D341Med (cell line): ENCODE data around the gene GJA1.
"Not testable (repeated sequence)": the region's sequence is repeated elsewhere in the genome, so short reads cannot be mapped to it uniquely, and the experiment has no call there.

ENCODE experiments used
- DNase-seq: peaks from one replicate; pipeline ENCODE4 v3.0.0; 2012; ENCODE audit warnings: low spot score

Gene GJA1

GRCh38 chr6:121435444-121436069 lies at the start of gene GJA1:
Gene GJA1, plus strand, starts transcription at chr6:121435646. Its CDS starts 11,202 bp downstream, at chr6:121446848.
- DNase-seq = no peak

DNA sequence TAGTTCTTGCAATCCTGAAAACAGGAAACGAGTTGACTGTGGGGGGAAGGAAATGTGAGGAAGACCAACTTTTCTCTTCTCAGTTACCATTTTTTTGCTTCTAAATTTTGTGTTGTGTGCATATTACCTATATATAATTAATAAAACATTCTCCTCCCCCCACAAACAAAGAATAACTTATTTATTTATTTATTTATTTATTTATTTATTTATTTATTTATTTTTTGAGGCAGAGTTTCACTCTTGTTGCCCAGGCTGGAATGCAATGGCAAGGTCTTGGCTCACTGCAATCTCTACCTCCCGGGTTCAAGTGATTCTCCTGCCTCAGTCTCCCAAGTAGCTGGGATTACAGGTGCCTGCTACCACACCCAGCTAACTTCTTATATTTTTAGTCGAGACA lies 48.9 kb upstream of the GJA1 start:
- DNase-seq = not testable (repeated sequence)

DNA sequence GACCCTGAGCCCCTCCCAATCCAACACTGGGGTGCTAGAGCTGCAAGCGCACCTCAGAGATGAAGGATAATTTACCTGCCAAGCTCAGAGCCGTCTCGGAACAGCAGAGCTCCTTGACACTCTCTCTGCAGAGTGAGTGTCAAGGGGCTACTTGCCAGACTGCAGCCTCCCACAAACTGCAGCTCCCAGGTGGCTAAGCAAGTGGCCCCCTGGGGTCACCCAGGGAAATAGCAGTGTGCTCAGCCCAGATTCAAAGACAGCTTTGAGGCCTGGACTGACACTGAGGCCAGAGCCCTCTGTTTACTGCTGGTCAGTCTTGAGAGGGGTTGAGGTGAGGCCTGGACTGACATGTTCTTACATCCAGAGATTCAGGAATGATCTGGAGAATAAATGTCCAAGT lies 46.0 kb upstream of the GJA1 start:
- no peak for DNase-seq

DNA sequence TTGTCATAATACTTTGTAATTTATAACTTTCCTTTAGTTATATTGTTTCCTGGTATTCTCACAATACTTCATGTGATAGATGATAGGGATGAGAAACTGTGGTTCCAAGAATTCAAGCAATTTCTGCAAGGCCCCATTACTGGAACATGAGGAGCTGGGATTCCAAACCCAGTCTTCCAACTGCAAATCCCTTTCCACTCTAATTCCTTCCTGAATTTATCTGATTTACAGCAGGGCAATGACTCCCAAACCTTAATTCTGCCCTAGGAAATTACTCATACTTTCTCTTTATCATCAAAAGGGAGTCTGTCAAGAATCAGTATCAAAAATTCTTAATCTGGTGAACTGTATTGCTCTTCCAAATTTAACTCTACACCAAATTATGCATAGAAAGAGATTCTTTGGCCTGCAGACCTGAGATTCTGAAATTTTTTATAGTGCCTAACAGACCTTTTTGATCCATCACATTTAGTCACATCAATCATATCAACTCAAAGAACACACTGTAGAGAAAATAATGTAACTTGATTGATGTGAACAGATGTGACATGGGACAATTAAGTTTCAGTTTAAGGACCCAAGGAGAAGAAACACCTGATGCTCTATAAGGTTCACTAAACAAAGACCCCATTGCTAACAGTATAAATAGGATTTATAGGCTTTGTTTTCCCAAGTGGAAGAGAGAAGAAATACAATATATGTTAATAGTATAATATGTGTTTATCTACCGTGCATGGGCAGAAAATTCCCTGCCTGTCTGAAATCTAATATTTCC lies 41.5 kb upstream of the GJA1 start:
- no peak for DNase-seq

DNA sequence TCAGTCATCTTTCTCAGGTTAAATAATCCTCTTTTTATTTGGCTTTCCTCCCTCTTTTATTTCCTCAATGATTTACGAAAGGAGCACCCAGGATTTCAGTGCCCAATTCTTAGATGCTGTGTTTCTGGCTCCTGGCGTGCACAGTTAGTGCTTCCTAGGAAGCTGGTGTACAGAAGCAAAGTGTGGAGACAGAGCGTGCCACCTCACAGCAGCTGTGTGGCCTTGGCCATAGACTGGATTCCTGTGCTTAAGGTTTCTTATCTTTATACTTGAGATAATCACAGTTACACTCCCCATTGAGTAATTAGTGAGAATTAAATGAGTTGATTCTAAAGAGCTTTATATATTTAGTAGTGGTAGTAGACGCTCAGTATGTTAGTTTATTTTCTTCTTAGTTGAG lies 39.7 kb upstream of the GJA1 start:
- DNase-seq = peak; percentile 34

DNA sequence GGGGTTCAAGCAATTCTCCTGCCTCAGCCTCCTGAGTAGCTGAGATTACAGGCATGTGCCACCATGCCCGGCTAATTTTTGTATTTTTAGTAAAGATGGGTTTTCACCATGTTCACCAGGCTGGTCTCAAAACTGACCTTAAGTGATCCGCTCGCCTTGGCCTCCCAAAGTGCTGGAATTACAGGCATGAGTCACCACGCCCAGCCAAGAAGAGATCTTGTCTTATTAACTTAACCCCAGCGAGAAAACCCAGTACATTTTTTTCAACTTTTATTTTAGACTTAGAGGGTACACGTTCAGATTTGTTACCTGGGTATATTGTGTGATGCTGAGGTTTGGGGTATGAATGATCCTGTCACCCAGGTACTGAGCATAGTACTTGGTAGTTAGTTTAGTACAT lies 38.3 kb upstream of the GJA1 start:
- DNase-seq = not testable (repeated sequence)

DNA sequence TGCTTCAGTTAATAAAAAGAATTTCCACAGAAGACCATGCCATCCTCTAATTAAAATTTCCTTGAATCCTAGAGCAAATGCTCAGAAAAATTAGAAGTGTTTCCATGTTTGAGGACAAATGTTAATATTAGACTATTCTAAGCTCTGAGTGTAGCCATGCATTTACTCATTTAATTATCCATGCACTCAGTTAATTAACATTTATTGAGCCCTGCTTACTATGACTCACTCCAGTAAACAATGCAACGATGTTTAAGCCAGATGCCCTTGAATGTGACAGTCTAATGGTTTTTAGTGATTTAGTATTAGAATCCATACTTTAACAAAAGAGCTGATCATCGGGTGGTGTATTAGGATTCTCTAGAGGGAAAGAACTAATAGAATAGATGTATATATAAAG lies 37.3 kb upstream of the GJA1 start:
- DNase-seq = no peak

DNA sequence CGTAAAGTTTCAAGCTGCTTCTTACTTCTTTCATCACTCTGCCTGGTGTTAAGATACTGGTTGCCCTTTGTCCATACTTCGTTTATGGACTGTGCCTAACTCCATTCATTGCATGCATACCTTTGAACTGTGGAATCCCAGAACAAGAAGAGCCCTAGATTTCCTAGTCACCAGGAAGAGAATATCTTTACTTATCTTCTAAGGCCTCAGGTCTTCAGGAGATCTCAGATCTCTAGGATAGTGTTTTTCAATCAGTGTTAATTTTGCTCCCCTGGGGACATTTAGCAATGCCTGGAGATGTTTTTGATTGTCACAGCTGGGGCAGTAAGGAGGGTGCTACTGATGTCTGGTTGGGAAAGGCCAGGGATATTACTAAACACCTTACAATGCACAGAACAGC lies 35.5 kb upstream of the GJA1 start:
- no peak for DNase-seq

GRCh38 chr6:121403964-121404363 lies 31.5 kb upstream of the GJA1 start:
- DNase-seq = no peak

- DNase-seq = no peak
Observed at GRCh38 chr6:121405306-121405705, 30.1 kb upstream of the GJA1 start.

DNA sequence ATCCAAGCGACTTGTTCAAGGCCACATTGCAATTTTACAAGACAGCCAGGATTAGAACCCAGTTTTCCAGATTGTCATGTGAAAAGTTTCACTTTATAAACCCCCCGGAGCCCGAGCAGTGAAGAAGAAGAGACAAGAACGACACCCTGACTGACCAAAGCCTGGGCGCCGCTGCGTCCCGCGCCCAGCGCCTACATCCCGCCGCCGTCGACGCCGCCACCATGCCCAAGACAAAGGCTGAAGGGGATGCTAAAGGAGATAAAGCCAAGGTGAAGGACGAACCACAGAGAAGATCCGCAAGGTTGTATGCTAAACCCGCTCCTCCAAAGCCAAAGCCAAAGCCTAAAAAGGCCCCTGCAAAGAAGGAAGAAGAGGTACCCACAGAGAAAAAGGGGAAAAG lies 27.1 kb upstream of the GJA1 start:
- no peak for DNase-seq

DNA sequence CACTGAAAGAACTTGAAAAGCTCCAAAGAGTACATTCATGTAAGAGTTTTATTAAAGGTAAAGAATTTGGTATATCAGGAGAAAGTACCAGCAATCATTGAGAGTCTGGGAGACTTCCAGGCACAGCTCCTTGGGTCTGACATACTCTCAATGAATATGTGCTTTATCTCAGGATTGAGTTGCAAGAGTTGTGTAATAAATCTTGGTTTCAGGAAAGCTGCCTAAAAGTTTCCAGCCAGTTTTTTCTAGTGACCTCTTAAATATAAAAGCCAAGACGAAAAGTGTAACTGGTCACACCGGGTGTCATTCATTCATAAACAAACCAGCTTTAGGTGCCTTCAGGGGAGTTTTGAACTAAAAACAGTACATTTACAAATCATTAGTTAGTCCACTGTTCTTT lies 21.6 kb upstream of the GJA1 start:
- no peak for DNase-seq

DNA sequence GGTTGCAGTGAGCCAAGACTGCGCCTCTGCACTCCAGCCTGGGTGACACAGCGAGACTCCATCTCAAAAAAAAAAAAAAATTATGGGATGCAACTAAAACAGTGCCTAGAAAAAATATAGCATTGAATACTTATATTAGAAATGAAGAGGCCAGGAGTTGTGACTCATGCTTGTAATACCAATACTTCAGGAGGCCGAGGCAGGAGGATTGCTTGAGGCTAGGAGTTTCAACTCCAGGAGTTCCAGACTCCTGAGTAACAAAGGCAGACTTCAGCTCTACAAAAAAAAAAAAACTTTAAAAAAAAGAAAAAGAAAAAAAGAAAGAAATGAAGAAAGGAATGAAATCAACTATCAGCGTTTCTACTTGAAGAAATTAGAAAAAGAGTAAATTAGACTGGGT lies 17.1 kb upstream of the GJA1 start:
- no peak for DNase-seq

DNA sequence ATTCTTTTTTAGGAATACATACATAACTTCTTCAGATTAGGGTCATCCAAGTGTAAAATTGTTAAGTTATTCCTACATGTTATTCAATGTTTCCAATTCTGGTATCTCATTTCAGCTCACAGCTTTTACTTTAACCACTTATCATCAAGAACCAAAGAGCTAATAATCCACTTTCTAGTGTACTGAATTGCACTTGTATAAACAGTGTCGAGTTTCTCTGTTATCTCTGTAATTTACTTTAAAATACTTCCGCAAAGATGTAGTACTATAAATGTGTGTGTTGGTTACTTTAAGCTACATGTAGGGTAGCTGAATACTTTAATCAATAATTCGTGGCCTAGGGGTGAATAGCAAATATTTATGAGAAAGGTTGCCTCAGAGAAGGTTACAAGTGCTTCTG lies 8.8 kb upstream of the GJA1 start:
- no peak for DNase-seq

GRCh38 chr6:121428872-121429756 lies 6.3 kb upstream of the GJA1 start:
- DNase-seq = no peak

- no peak for DNase-seq
Observed at GRCh38 chr6:121430514-121431460, 4.7 kb upstream of the GJA1 start.

- not testable (repeated sequence) for DNase-seq
Observed at GRCh38 chr6:121431776-121432175, 3.7 kb upstream of the GJA1 start.

DNA sequence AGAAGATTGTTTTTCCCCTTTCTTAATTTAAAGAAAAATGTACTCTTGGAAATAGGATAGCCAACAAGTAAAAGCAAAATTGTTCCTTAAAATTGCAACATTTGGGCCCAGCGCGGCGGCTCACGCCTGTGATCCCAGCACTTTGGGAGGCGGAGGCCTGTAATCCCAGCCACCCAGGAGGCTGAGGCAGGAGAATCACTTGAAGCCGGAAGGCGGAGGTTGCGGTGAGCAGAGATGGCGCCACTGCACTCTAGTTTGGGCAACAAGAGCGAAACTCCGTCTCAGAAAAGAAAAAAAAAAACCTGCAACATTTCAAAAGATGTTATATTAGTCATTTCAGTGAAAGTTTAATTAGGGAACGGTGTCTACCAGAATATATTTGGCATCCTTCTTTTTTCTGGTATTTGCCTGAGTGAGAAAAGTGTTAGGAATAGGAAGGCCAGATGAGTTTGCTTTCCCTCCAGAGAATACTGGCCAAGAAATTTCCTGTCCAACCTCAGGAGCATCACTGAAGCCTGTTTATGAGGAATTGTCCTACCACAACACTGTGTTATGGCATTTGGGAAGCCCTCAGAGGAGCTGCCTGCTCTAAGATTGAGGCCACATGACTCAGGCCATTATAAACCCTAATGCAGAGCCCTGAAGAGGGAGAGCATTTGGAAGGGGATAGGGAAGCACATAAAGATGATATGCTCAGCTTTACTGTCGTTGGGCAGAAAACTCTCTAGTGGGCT lies 1.2 kb upstream of the GJA1 start:
- DNase-seq = no peak

DNA sequence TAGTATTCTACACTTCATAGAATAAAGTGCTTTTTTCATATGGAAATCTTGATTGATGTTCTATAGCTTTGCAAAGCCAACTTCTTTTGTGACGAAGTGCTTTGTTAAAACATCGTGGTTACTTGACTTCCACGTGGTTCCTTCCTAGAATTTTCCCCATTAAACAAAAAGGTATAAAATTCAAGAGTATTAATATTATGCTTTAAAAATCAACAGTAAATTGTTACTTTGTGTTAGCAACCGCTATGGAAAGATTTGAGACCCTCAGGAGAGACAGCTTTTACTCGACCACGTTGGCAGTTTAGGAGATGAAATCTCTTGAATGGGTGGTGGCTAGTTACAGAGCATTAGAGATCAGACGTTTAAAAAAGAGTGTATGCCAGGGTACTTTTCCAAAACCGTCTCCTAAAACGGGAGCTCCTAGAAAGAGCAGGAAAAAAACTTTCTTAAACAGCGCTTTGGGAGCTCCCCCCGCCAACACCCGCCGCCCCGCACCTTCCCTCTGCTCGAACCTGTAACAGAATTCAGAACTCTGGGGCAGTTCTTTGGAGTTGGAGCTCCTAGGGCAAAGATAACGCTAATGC lies 920 bp downstream of the GJA1 start:
- DNase-seq = no peak
